ENCODE measurements around the gene SCD. TPM values are rescaled to one million over a fixed set of nuclear protein-coding genes. Genes with fewer than 3 reads are reported as not detected.
A peak's percentile ranks its signal among the peaks of the same experiment; 100 is the strongest.

SCD gene
- total and polyA plus RNA-seq, 4 experiments from 2014 or later = 0.61 to 1.4 (median 0.88) TPM

GRCh38 chr10:100340948-100341847 lies 5.8 kb upstream of the SCD start:
- ChIA-PET POLR2A (ENCODE audit: partially characterized antibody) (no interaction called here), CTCF (ENCODE audit: partially characterized antibody) (interaction anchor here (0.9 to 15.8 kb wide), 10 partner anchors 7 to 180 kb away, joined by 3 to 202 read pairs (median 4); partner anchors contain the start of gene SCD)
- H3K27me3 Mint-ChIP-seq = peaks cover 0 to 2% of the 10 kb centered on the region in 2 donors
- Histone ChIP-seq H3K27ac (ENCODE audit: low read depth, low read length) (no peak overlapping the region), H3K4me1 (ENCODE audit: insufficient read depth, low read length) (peaks cover 4% of the 10 kb centered on the region), H3K9me3 (ENCODE audit: control insufficient read depth in 1 of 2, low read length in 2 of 2) (no peaks in the 10 kb centered on the region), H3K36me3 (ENCODE audit: insufficient read depth, low read length) (no peaks in the 10 kb centered on the region), H3K4me3 (ENCODE audit: low read length in 2 of 2) (no peak overlapping the region), H3K27me3 (ENCODE audit: insufficient read depth, low read length) (no peaks in the 10 kb centered on the region)
- no peaks in the 10 kb centered on the region for H3K36me3 Mint-ChIP-seq
- intact Hi-C loops (cut with micrococcal nuclease) = no loop called here
- H3K9me3 Mint-ChIP-seq = no peaks in the 10 kb centered on the region
- DNase-seq = no peak
- peak overlapping the region in 1 of 7 donors; percentile 46 for H3K27ac Mint-ChIP-seq
- H3K4me3 Mint-ChIP-seq = no peak overlapping the region
- H3K4me1 Mint-ChIP-seq = peaks cover 2 to 5% (median 4%) of the 10 kb centered on the region in 4 donors

- H3K27ac Mint-ChIP-seq = peak overlapping the region in 1 of 7 donors; percentile 7
Measured at GRCh38 chr10:100341953-100342626, 4.9 kb upstream of the SCD start.

GRCh38 chr10:100342627-100342972 lies 4.4 kb upstream of the SCD start:
- H3K4me1 Mint-ChIP-seq = peaks cover 5 to 10% (median 8%) of the 10 kb centered on the region in 4 donors
- Histone ChIP-seq H3K4me1 (ENCODE audit: insufficient read depth, low read length) (peaks cover 8% of the 10 kb centered on the region), H3K27ac (ENCODE audit: low read depth, low read length) (no peak overlapping the region), H3K4me3 (ENCODE audit: low read length in 2 of 2) (no peak overlapping the region), H3K36me3 (ENCODE audit: insufficient read depth, low read length) (no peaks in the 10 kb centered on the region), H3K27me3 (ENCODE audit: insufficient read depth, low read length) (no peaks in the 10 kb centered on the region), H3K9me3 (ENCODE audit: control insufficient read depth in 1 of 2, low read length in 2 of 2) (no peaks in the 10 kb centered on the region)
- peaks cover 0 to 2% of the 10 kb centered on the region in 2 donors for H3K27me3 Mint-ChIP-seq
- intact Hi-C loops (cut with micrococcal nuclease) = loop anchor here (1.0 kb wide), 2 partner anchors 91 to 166 kb away; no protein-coding TSS in a partner anchor
- POLR2A ChIA-PET (ENCODE audit: partially characterized antibody) = no interaction called here
- CTCF ChIA-PET (ENCODE audit: partially characterized antibody) = interaction anchor here (0.6 to 15.8 kb wide), 8 partner anchors 10 to 176 kb away, joined by 3 to 202 read pairs (median 4); no protein-coding TSS in a partner anchor
- no peaks in the 10 kb centered on the region for H3K36me3 Mint-ChIP-seq
- no peak overlapping the region for H3K4me3 Mint-ChIP-seq
- no peak overlapping the region for H3K27ac Mint-ChIP-seq
- H3K9me3 Mint-ChIP-seq = no peaks in the 10 kb centered on the region
- no peak for DNase-seq

More at GRCh38 chr10:100341953-100342626, 4.9 kb upstream of the SCD start:
- Histone ChIP-seq H3K4me1 (ENCODE audit: insufficient read depth, low read length) (peaks cover 5% of the 10 kb centered on the region), H3K36me3 (ENCODE audit: insufficient read depth, low read length) (no peaks in the 10 kb centered on the region), H3K4me3 (ENCODE audit: low read length in 2 of 2) (no peak overlapping the region), H3K27me3 (ENCODE audit: insufficient read depth, low read length) (no peaks in the 10 kb centered on the region), H3K9me3 (ENCODE audit: control insufficient read depth in 1 of 2, low read length in 2 of 2) (no peaks in the 10 kb centered on the region), H3K27ac (ENCODE audit: low read depth, low read length) (no peak overlapping the region)
- H3K9me3 Mint-ChIP-seq = no peaks in the 10 kb centered on the region
- no peaks in the 10 kb centered on the region for H3K36me3 Mint-ChIP-seq
- intact Hi-C loops (cut with micrococcal nuclease) = loop anchor here (1.0 kb wide), 2 partner anchors 91 to 166 kb away; no protein-coding TSS in a partner anchor
- H3K27me3 Mint-ChIP-seq = peaks cover 0 to 2% of the 10 kb centered on the region in 2 donors
- peaks cover 3 to 7% (median 5%) of the 10 kb centered on the region in 4 donors for H3K4me1 Mint-ChIP-seq
- no peak overlapping the region for H3K4me3 Mint-ChIP-seq
- CTCF ChIA-PET (ENCODE audit: partially characterized antibody) = interaction anchor here (0.9 to 15.8 kb wide), 10 partner anchors 9 to 179 kb away, joined by 3 to 202 read pairs (median 4); no protein-coding TSS in a partner anchor
- peak in 4 of 5 donors; percentile 27 to 39 (median 34) for DNase-seq
- POLR2A ChIA-PET (ENCODE audit: partially characterized antibody) = no interaction called here

GRCh38 chr10:100344241-100344788 lies 2.7 kb upstream of the SCD start:
- Mint-ChIP-seq H3K27ac (peak overlapping the region in 1 of 7 donors; percentile 4), H3K36me3 (no peaks in the 10 kb centered on the region), H3K4me3 (peak overlapping the region in 5 of 8 donors; percentile 7 to 53 (median 28)), H3K27me3 (peaks cover 0 to 1% of the 10 kb centered on the region in 2 donors), H3K9me3 (no peaks in the 10 kb centered on the region), H3K4me1 (peaks cover 9 to 19% (median 13%) of the 10 kb centered on the region in 4 donors)
- Histone ChIP-seq H3K27ac (ENCODE audit: low read depth, low read length) (no peak overlapping the region), H3K27me3 (ENCODE audit: insufficient read depth, low read length) (no peaks in the 10 kb centered on the region), H3K9me3 (ENCODE audit: control insufficient read depth in 1 of 2, low read length in 2 of 2) (no peaks in the 10 kb centered on the region), H3K36me3 (ENCODE audit: insufficient read depth, low read length) (no peaks in the 10 kb centered on the region), H3K4me1 (ENCODE audit: insufficient read depth, low read length) (peaks cover 14% of the 10 kb centered on the region), H3K4me3 (ENCODE audit: low read length in 2 of 2) (no peak overlapping the region)
- CTCF ChIA-PET (ENCODE audit: partially characterized antibody) = interaction anchor here (0.8 to 15.8 kb wide), 6 partner anchors 11 to 174 kb away, joined by 3 to 202 read pairs (median 7); no protein-coding TSS in a partner anchor
- POLR2A ChIA-PET (ENCODE audit: partially characterized antibody) = no interaction called here
- intact Hi-C loops (cut with micrococcal nuclease) = no loop called here
- no peak for DNase-seq

GRCh38 chr10:100345570-100346330 lies 1.3 kb upstream of the SCD start:
- DNase-seq = no peak
- peaks cover 0 to 1% of the 10 kb centered on the region in 2 donors for H3K27me3 Mint-ChIP-seq
- Histone ChIP-seq H3K4me3 (ENCODE audit: low read length in 2 of 2) (peak overlapping the region in 1 of 2 donors; percentile 74), H3K9me3 (ENCODE audit: control insufficient read depth in 1 of 2, low read length in 2 of 2) (no peaks in the 10 kb centered on the region), H3K27ac (ENCODE audit: low read depth, low read length) (no peak overlapping the region), H3K27me3 (ENCODE audit: insufficient read depth, low read length) (no peaks in the 10 kb centered on the region), H3K36me3 (ENCODE audit: insufficient read depth, low read length) (no peaks in the 10 kb centered on the region), H3K4me1 (ENCODE audit: insufficient read depth, low read length) (peaks cover 14% of the 10 kb centered on the region)
- ChIA-PET CTCF (ENCODE audit: partially characterized antibody) (interaction anchor here (0.9 to 15.8 kb wide), 7 partner anchors 9 to 173 kb away, joined by 3 to 202 read pairs (median 5); no protein-coding TSS in a partner anchor), POLR2A (ENCODE audit: partially characterized antibody) (interaction anchor here (0.6 to 2.4 kb wide), 2 partner anchors 25 to 67 kb away, joined by 3 to 8 read pairs; no protein-coding TSS in a partner anchor)
- intact Hi-C loops (cut with micrococcal nuclease) = no loop called here
- H3K4me1 Mint-ChIP-seq = peaks cover 9 to 19% (median 14%) of the 10 kb centered on the region in 4 donors
- H3K36me3 Mint-ChIP-seq = no peaks in the 10 kb centered on the region
- H3K27ac Mint-ChIP-seq = peak overlapping the region in 6 of 7 donors; percentile 22 to 81 (median 62)
- peak overlapping the region; percentile 79 to 91 (median 84) for H3K4me3 Mint-ChIP-seq
- no peaks in the 10 kb centered on the region for H3K9me3 Mint-ChIP-seq

- POLR2A ChIA-PET (ENCODE audit: partially characterized antibody) = interaction anchor here (0.6 to 2.4 kb wide), 2 partner anchors 24 to 66 kb away, joined by 3 to 8 read pairs; no protein-coding TSS in a partner anchor
- peak overlapping the region in 6 of 7 donors; percentile 48 to 81 (median 60) for H3K27ac Mint-ChIP-seq
- Histone ChIP-seq H3K27me3 (ENCODE audit: insufficient read depth, low read length) (no peaks in the 10 kb centered on the region), H3K27ac (ENCODE audit: low read depth, low read length) (no peak overlapping the region), H3K36me3 (ENCODE audit: insufficient read depth, low read length) (no peaks in the 10 kb centered on the region), H3K9me3 (ENCODE audit: control insufficient read depth in 1 of 2, low read length in 2 of 2) (no peaks in the 10 kb centered on the region), H3K4me3 (ENCODE audit: low read length in 2 of 2) (peak overlapping the region in 1 of 2 donors; percentile 74), H3K4me1 (ENCODE audit: insufficient read depth, low read length) (peaks cover 14% of the 10 kb centered on the region)
- intact Hi-C loops (cut with micrococcal nuclease) = no loop called here
- H3K27me3 Mint-ChIP-seq = peaks cover 0 to 1% of the 10 kb centered on the region in 2 donors
- DNase-seq = peak; percentile 15 to 63 (median 39)
- H3K4me1 Mint-ChIP-seq = peaks cover 9 to 19% (median 15%) of the 10 kb centered on the region in 4 donors
- peak overlapping the region; percentile 79 to 91 (median 84) for H3K4me3 Mint-ChIP-seq
- CTCF ChIA-PET (ENCODE audit: partially characterized antibody) = interaction anchor here (0.9 to 15.8 kb wide), 8 partner anchors 10 to 189 kb away, joined by 3 to 202 read pairs (median 4); partner anchors contain the start of gene HIF1AN
- H3K36me3 Mint-ChIP-seq = no peaks in the 10 kb centered on the region
- no peaks in the 10 kb centered on the region for H3K9me3 Mint-ChIP-seq
Measured at GRCh38 chr10:100346351-100346764, 675 bp upstream of the SCD start.

All from CD4-positive, alpha-beta memory T cell (primary cell).